Natural killer cell (primary cell): ENCODE data around the gene CCR1. TPM values are rescaled to one million over a fixed set of nuclear protein-coding genes. Genes with fewer than 3 reads are reported as not detected.
A peak's percentile ranks its signal among the peaks of the same experiment; 100 is the strongest.
"Not testable (repeated sequence)": the region's sequence is repeated elsewhere in the genome, so short reads cannot be mapped to it uniquely, and the experiment has no call there.

Experiments
- ATAC-seq, 3 donors: fragments of 150-1000 bp in 2 of 3; fragments of 200-7000 bp in 1 of 3; cut with Tn5 transposase; 1 replicate in 1 of 3; 2 replicates in 2 of 3; pipeline ENCODE4 v1.10.0; 2021; ENCODE audit warnings: mild to moderate bottlenecking in 2 of 3, moderate library complexity in 2 of 3
- DNase-seq, 2 donors: peaks; one replicate each; pipeline versions ENCODE4 v3.0.0 to v3.0.0-alpha.2; 2013 to 2021; ENCODE audit warnings: mixed read lengths in 1 of 2
- H3K27ac ChIP-seq: one replicate; pipeline ENCODE4 v1.5.1; 2013; ENCODE audit warnings: mild to moderate bottlenecking, low read length
- H3K27me3 ChIP-seq: one replicate; pipeline ENCODE4 v1.6.1; 2013; ENCODE audit warnings: low read length; ENCODE audit not compliant: control insufficient read depth, insufficient read depth
- H3K36me3 ChIP-seq: one replicate; pipeline ENCODE4 v1.6.1; 2013; ENCODE audit warnings: low read length; ENCODE audit not compliant: control insufficient read depth, insufficient read depth
- H3K4me1 ChIP-seq: one replicate; pipeline ENCODE4 v1.6.1; 2013; ENCODE audit warnings: low read length; ENCODE audit not compliant: control insufficient read depth, insufficient read depth
- H3K4me3 ChIP-seq: one replicate; pipeline ENCODE4 v1.5.1; 2013; ENCODE audit warnings: low read length
- H3K9me3 ChIP-seq: one replicate; pipeline ENCODE4 v1.6.1; 2013; ENCODE audit warnings: low read length; ENCODE audit not compliant: control insufficient read depth, insufficient read depth
- H3K27ac Mint-ChIP-seq, 2 donors: one replicate each; pipeline ENCODE4 v1.8.0; 2022; ENCODE audit warnings: mild to moderate bottlenecking in 2 of 2, mixed read lengths in 2 of 2, moderate library complexity in 1 of 2
- H3K27me3 Mint-ChIP-seq, 2 donors: one replicate each; pipeline ENCODE4 v1.8.0; 2022; ENCODE audit warnings: low read depth in 2 of 2, mixed read lengths in 2 of 2
- H3K36me3 Mint-ChIP-seq: one replicate; pipeline ENCODE4 v1.8.0; 2022; ENCODE audit warnings: mixed read lengths
- H3K4me1 Mint-ChIP-seq, 2 donors: one replicate each; pipeline ENCODE4 v1.8.0; 2022; ENCODE audit warnings: mixed read lengths in 2 of 2
- H3K4me3 Mint-ChIP-seq: one replicate; pipeline ENCODE4 v1.8.0; 2022; ENCODE audit warnings: mild to moderate bottlenecking, moderate library complexity, mixed read lengths
- H3K9me3 Mint-ChIP-seq, 2 donors: one replicate each; pipeline ENCODE4 v1.8.0; 2022; ENCODE audit warnings: mixed read lengths in 2 of 2
- CTCF ChIP-seq: fragments of 200-600 bp; IDR thresholded peaks from one replicate; pipeline ENCODE4 v1.8.0; 2022; ENCODE audit warnings: antibody characterized with exemption
- WGBS: methylation state at CpG from one replicate; pipeline ENCODE4 v1.1.7; 2013; ENCODE audit warnings: missing lambda C conversion rate; ENCODE audit not compliant: insufficient coverage; 5-methylcytosine and 5-hydroxymethylcytosine counted together
- intact Hi-C: fragments of 100-400 bp; cut with micrococcal nuclease; formaldehyde crosslinking; loops from one replicate; pipeline ENCODE4 v1.14.2; 2022
- total RNA-seq, 4 donors: library from RNA; stranded (reverse); fragments of 120-200 nt in 1 of 4; gene quantifications; one replicate each; pipeline versions ENCODE4 v1.2.3 to v1.2.4, GENCODE V29; 2013 to 2022

CCR1 gene
- total RNA-seq, 3 donors from 2014 or later (not counting 1 experiment from before 2014, with no cell fraction given): 2.1 to 26.0 (median 3.8) TPM

GRCh38 chr3:46209053-46209452 lies 940 bp upstream of the CCR1 start:
- peaks cover 2% of the 10 kb centered on the region for H3K36me3 ChIP-seq
- no peak overlapping the region for H3K27ac ChIP-seq
- 31% methylated on average over 2 of the region's 2 CpGs for WGBS
- no peak overlapping the region for H3K4me3 ChIP-seq
- Mint-ChIP-seq H3K4me1 (peaks cover 36 to 61% of the 10 kb centered on the region in 2 donors), H3K4me3 (no peak overlapping the region), H3K9me3 (no peaks in the 10 kb centered on the region), H3K27me3 (no peaks in the 10 kb centered on the region), H3K27ac (peak overlapping the region; percentile 85 to 90), H3K36me3 (no peaks in the 10 kb centered on the region)
- no peak for TF ChIP-seq CTCF
- H3K27me3 ChIP-seq: no peaks in the 10 kb centered on the region
- DNase-seq: no peak
- no peak for ATAC-seq
- peaks cover 66% of the 10 kb centered on the region for H3K4me1 ChIP-seq
- intact Hi-C loops: loop anchor here (5.0 kb wide), 1 partner anchor 233 kb away; no protein-coding TSS in a partner anchor
- H3K9me3 ChIP-seq: no peaks in the 10 kb centered on the region

DNA sequence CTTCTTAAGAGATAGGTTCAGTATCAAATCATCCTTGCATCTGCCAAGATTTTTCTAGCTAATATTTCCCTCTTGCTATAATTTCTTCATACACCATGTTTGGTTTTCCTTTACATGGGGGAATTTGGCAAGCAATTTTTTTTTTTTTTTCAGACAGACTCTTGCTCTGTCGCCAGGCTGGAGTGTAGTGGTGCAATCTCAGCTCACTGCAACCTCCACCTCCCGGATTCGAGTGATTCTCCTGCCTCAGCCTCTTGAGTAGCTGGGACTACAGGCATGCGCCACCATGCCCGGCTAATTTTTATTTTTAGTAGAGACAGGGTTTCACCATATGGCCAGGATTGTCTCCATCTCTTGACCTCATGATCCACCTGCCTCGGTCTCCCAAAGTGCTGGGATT lies 599 bp downstream of the CCR1 start:
- peak overlapping the region; percentile 41 for H3K27ac ChIP-seq
- not testable (repeated sequence) for ATAC-seq, H3K27me3 Mint-ChIP-seq, H3K27me3 ChIP-seq, H3K9me3 Mint-ChIP-seq, DNase-seq, H3K36me3 Mint-ChIP-seq, H3K9me3 ChIP-seq
- peak overlapping the region; percentile 40 for H3K4me3 ChIP-seq
- peaks cover 68% of the 10 kb centered on the region for H3K4me1 ChIP-seq
- whole genome bisulfite sequencing: 72% methylated on average over 6 of the region's 6 CpGs
- peak overlapping the region; percentile 88 for H3K4me3 Mint-ChIP-seq
- H3K27ac Mint-ChIP-seq: peak overlapping the region; percentile 85 to 90
- peaks cover 18% of the 10 kb centered on the region for H3K36me3 ChIP-seq
- intact Hi-C loops: loop anchor here (5.0 kb wide), 1 partner anchor 235 kb away; no protein-coding TSS in a partner anchor
- peaks cover 42 to 64% of the 10 kb centered on the region in 2 donors for H3K4me1 Mint-ChIP-seq

- H3K9me3 Mint-ChIP-seq: no peaks in the 10 kb centered on the region
- no peaks in the 10 kb centered on the region for H3K9me3 ChIP-seq
- ATAC-seq: no peak
- peak overlapping the region; percentile 41 for H3K27ac ChIP-seq
- H3K4me3 Mint-ChIP-seq: peak overlapping the region; percentile 88
- peaks cover 28% of the 10 kb centered on the region for H3K36me3 ChIP-seq
- H3K27me3 ChIP-seq: no peaks in the 10 kb centered on the region
- TF ChIP-seq CTCF: no peak
- WGBS: 66% methylated on average over 6 of the region's 6 CpGs
- peaks cover 42 to 71% of the 10 kb centered on the region in 2 donors for H3K4me1 Mint-ChIP-seq
- no peaks in the 10 kb centered on the region for H3K36me3 Mint-ChIP-seq
- H3K4me3 ChIP-seq: peak overlapping the region; percentile 40
- peaks cover 65% of the 10 kb centered on the region for H3K4me1 ChIP-seq
- intact Hi-C loops: loop anchor here (5.0 kb wide), 1 partner anchor 236 kb away; no protein-coding TSS in a partner anchor
- no peaks in the 10 kb centered on the region for H3K27me3 Mint-ChIP-seq
- no peak for DNase-seq
- peak overlapping the region in 1 of 2 donors; percentile 90 for H3K27ac Mint-ChIP-seq
Measured at GRCh38 chr3:46206282-46207015, 1.7 kb downstream of the CCR1 start.

GRCh38 chr3:46205286-46205960 lies 2.7 kb downstream of the CCR1 start:
- Mint-ChIP-seq H3K4me1 (peaks cover 42 to 73% of the 10 kb centered on the region in 2 donors), H3K36me3 (no peaks in the 10 kb centered on the region), H3K27me3 (no peaks in the 10 kb centered on the region), H3K4me3 (peak overlapping the region; percentile 43), H3K27ac (peak overlapping the region; percentile 22 to 90), H3K9me3 (no peaks in the 10 kb centered on the region)
- 11% methylated on average over 1 of the region's 2 CpGs for WGBS
- Histone ChIP-seq H3K4me1 (peaks cover 68% of the 10 kb centered on the region), H3K36me3 (peaks cover 32% of the 10 kb centered on the region), H3K27me3 (no peaks in the 10 kb centered on the region), H3K4me3 (peak overlapping the region; percentile 0), H3K9me3 (no peaks in the 10 kb centered on the region), H3K27ac (peak overlapping the region; percentile 8)
- TF ChIP-seq CTCF: no peak
- intact Hi-C loops: loop anchor here (5.0 kb wide), 1 partner anchor 237 kb away; no protein-coding TSS in a partner anchor
- ATAC-seq: no peak
- DNase-seq: no peak
